GM19452 (cell line): ENCODE results near the gene CD48.
A peak's percentile ranks its signal among the peaks of the same experiment; 100 is the strongest.
"Not testable (repeated sequence)": the region's sequence is repeated elsewhere in the genome, so short reads cannot be mapped to it uniquely, and the experiment has no call there.

ENCODE experiments used
- ATAC-seq: cut with Tn5 transposase; IDR thresholded peaks from one replicate; pipeline ENCODE4 v1.9.1; 2021; ENCODE audit not compliant: unreplicated experiment

CD48 gene

GRCh38 chr1:160742428-160743127 lies 31.0 kb upstream of the CD48 start:
- no peak for ATAC-seq

GRCh38 chr1:160741612-160742348 lies 30.2 kb upstream of the CD48 start:
- no peak for ATAC-seq

GRCh38 chr1:160741092-160741501 lies 29.5 kb upstream of the CD48 start:
- ATAC-seq: no peak

GRCh38 chr1:160740133-160740688 lies 28.6 kb upstream of the CD48 start:
- no peak for ATAC-seq

- peak; percentile 67 for ATAC-seq
These were observed 27.5 kb upstream of the CD48 start, which contains the start of gene SLAMF7 for GRCh38 chr1:160739098-160739511. Gene SLAMF7, plus strand, starts transcription at chr1:160739247. Its CDS starts 55 bp downstream, at chr1:160739302.

GRCh38 chr1:160738271-160738670 lies 26.6 kb upstream of the CD48 start:
- no peak for ATAC-seq

- no peak for ATAC-seq
These were observed 22.7 kb upstream of the CD48 start for GRCh38 chr1:160734301-160734700.

GRCh38 chr1:160733898-160734297 lies 22.3 kb upstream of the CD48 start:
- no peak for ATAC-seq

- no peak for ATAC-seq
These were observed 20.4 kb upstream of the CD48 start for GRCh38 chr1:160731990-160732389.

GRCh38 chr1:160731564-160731963 lies 19.9 kb upstream of the CD48 start:
- not testable (repeated sequence) for ATAC-seq

GRCh38 chr1:160727316-160727640 lies 15.7 kb upstream of the CD48 start:
- ATAC-seq: no peak

- ATAC-seq: peak; percentile 71
These were observed 15.1 kb upstream of the CD48 start for GRCh38 chr1:160726498-160727315.

GRCh38 chr1:160726114-160726497 lies 14.5 kb upstream of the CD48 start:
- peak; percentile 21 for ATAC-seq

- ATAC-seq: no peak
These were observed 13.0 kb upstream of the CD48 start for GRCh38 chr1:160724465-160725242.

- no peak for ATAC-seq
These were observed 11.7 kb upstream of the CD48 start for GRCh38 chr1:160723332-160723731.

GRCh38 chr1:160722726-160723125 lies 11.1 kb upstream of the CD48 start:
- no peak for ATAC-seq

GRCh38 chr1:160721473-160721872 lies 9.9 kb upstream of the CD48 start:
- no peak for ATAC-seq

GRCh38 chr1:160720356-160721085 lies 8.9 kb upstream of the CD48 start:
- no peak for ATAC-seq

- no peak for ATAC-seq
These were observed 6.6 kb upstream of the CD48 start for GRCh38 chr1:160718210-160718609.

GRCh38 chr1:160717306-160717705 lies 5.7 kb upstream of the CD48 start:
- ATAC-seq: no peak
